DOHH2 (cell line): ENCODE results near the gene MACF1.

Experiments used
- H3F3A ChIP-seq: fragments of 200-600 bp; sonication (generic), shearing (Covaris generic); 2 replicates; pipeline ENCODE4 v1.6.0; 2016; ENCODE audit warnings: antibody characterized with exemption, mild to moderate bottlenecking; ENCODE audit not compliant: control insufficient read depth, insufficient read depth
- H3K27ac ChIP-seq: fragments of 200-600 bp; sonication (generic); 2 replicates; pipeline ENCODE4 v1.5.1; 2014; ENCODE audit warnings: low read depth, mild to moderate bottlenecking, low read length, moderate library complexity
- H3K27me3 ChIP-seq: fragments of 200-600 bp; sonication (generic); 2 replicates; pipeline ENCODE4 v1.6.1; 2014; ENCODE audit warnings: mild to moderate bottlenecking, low read length, mixed read lengths; ENCODE audit not compliant: control insufficient read depth
- H3K36me3 ChIP-seq: fragments of 200-600 bp; sonication (generic); 2 replicates; pipeline ENCODE4 v1.6.1; 2014; ENCODE audit warnings: mild to moderate bottlenecking, low read length, moderate library complexity, mixed read lengths; ENCODE audit not compliant: control insufficient read depth
- H3K4me1 ChIP-seq: fragments of 200-600 bp; sonication (generic); 2 replicates; pipeline ENCODE4 v1.6.1; 2014; ENCODE audit warnings: mild to moderate bottlenecking, low read length, mixed read lengths; ENCODE audit not compliant: control insufficient read depth
- H3K4me2 ChIP-seq: fragments of 200-600 bp; sonication (generic); 2 replicates; pipeline ENCODE4 v1.6.0; 2014; ENCODE audit warnings: mild to moderate bottlenecking, low read length, moderate library complexity
- H3K4me3 ChIP-seq: fragments of 200-600 bp; sonication (generic); 2 replicates; pipeline ENCODE4 v1.5.1; 2014; ENCODE audit warnings: mild to moderate bottlenecking, low read length, mixed read lengths
- H3K79me2 ChIP-seq: fragments of 200-600 bp; sonication (generic); 2 replicates; pipeline ENCODE4 v1.6.1; 2014; ENCODE audit warnings: mild to moderate bottlenecking, low read length, mixed read lengths; ENCODE audit not compliant: control insufficient read depth
- H3K9me2 ChIP-seq: fragments of 200-600 bp; sonication (generic); replicated peaks from 2 replicates; pipeline ENCODE4 v1.6.1; 2014; ENCODE audit warnings: mild to moderate bottlenecking, low read length, mixed read lengths; ENCODE audit not compliant: control insufficient read depth
- H3K9me3 ChIP-seq: fragments of 200-600 bp; sonication (generic); 2 replicates; pipeline ENCODE4 v1.6.1; 2014; ENCODE audit warnings: antibody characterized with exemption, low read length, mixed read lengths; ENCODE audit not compliant: control insufficient read depth, insufficient read depth
- H4K20me1 ChIP-seq: fragments of 200-600 bp; sonication (generic); 2 replicates; pipeline ENCODE4 v1.6.0; 2014; ENCODE audit warnings: low read depth, mild to moderate bottlenecking, antibody characterized with exemption, low read length, moderate library complexity; ENCODE audit not compliant: control insufficient read depth, insufficient read depth
- CTCF ChIP-seq: fragments of 200-600 bp; sonication (generic); IDR thresholded peaks from one replicate; pipeline ENCODE4 v1.5.1; 2014; ENCODE audit warnings: antibody characterized with exemption, mild to moderate bottlenecking, low read depth, low read length; ENCODE audit not compliant: poor library complexity, severe bottlenecking
- EZH2phosphoT487 ChIP-seq: fragments of 200-600 bp; sonication (generic); IDR thresholded peaks from 2 replicates; pipeline ENCODE4 v1.6.1; 2017; ENCODE audit warnings: borderline replicate concordance, mild to moderate bottlenecking, antibody characterized with exemption, low read length, moderate library complexity, mixed read lengths

Gene MACF1

GRCh38 chr1:39396671-39397070 lies 192.2 kb downstream of the MACF1 start:
- TF ChIP-seq EZH2phosphoT487 = no peak
- H4K20me1 ChIP-seq = no peaks in the 10 kb centered on the region
- H3K36me3 ChIP-seq = no peaks in the 10 kb centered on the region
- H3K4me1 ChIP-seq = peaks cover 36% of the 10 kb centered on the region
- no peaks in the 10 kb centered on the region for H3K27me3 ChIP-seq
- H3K79me2 ChIP-seq = peaks cover 3% of the 10 kb centered on the region; the same call in 1 of the 2 replicates
- H3F3A ChIP-seq = no peaks in the 10 kb centered on the region
- H3K4me2 ChIP-seq = no peak overlapping the region
- H3K9me3 ChIP-seq = no peaks in the 10 kb centered on the region
- H3K9me2 ChIP-seq = no peaks in the 10 kb centered on the region
- no peak overlapping the region for H3K27ac ChIP-seq
- H3K4me3 ChIP-seq = no peak overlapping the region

- H3K9me3 ChIP-seq = no peaks in the 10 kb centered on the region
- no peaks in the 10 kb centered on the region for H3K9me2 ChIP-seq
- H3K36me3 ChIP-seq = no peaks in the 10 kb centered on the region
- H3K27ac ChIP-seq = no peak overlapping the region
- TF ChIP-seq CTCF (no peak), EZH2phosphoT487 (no peak)
- peaks cover 3% of the 10 kb centered on the region; the same call in 1 of the 2 replicates for H3K79me2 ChIP-seq
- H4K20me1 ChIP-seq = no peaks in the 10 kb centered on the region
- no peak overlapping the region for H3K4me2 ChIP-seq
- H3K4me1 ChIP-seq = peaks cover 36% of the 10 kb centered on the region
- H3K4me3 ChIP-seq = no peak overlapping the region
- no peaks in the 10 kb centered on the region for H3F3A ChIP-seq
- no peaks in the 10 kb centered on the region for H3K27me3 ChIP-seq
These were observed 193.0 kb downstream of the MACF1 start for GRCh38 chr1:39397487-39397886.

- Histone ChIP-seq H3K27ac (no peak overlapping the region), H3K4me2 (peak overlapping the region; percentile 46), H3K36me3 (no peaks in the 10 kb centered on the region), H3K9me3 (no peaks in the 10 kb centered on the region), H4K20me1 (no peaks in the 10 kb centered on the region), H3K9me2 (no peaks in the 10 kb centered on the region), H3K79me2 (peaks cover 3% of the 10 kb centered on the region; the same call in 1 of the 2 replicates), H3K4me1 (peaks cover 36% of the 10 kb centered on the region), H3K4me3 (peak overlapping the region; percentile 41; the same call in 1 of the 2 replicates), H3F3A (no peaks in the 10 kb centered on the region), H3K27me3 (no peaks in the 10 kb centered on the region)
- TF ChIP-seq EZH2phosphoT487 (no peak), CTCF (no peak)
These were observed 194.0 kb downstream of the MACF1 start for GRCh38 chr1:39398278-39399021.

GRCh38 chr1:39401106-39401505 lies 196.6 kb downstream of the MACF1 start:
- Histone ChIP-seq H3K36me3 (no peaks in the 10 kb centered on the region), H4K20me1 (peaks cover 4% of the 10 kb centered on the region; the same call in 1 of the 2 replicates), H3K9me2 (no peaks in the 10 kb centered on the region), H3K27ac (no peak overlapping the region), H3K4me3 (no peak overlapping the region), H3K4me1 (peaks cover 17% of the 10 kb centered on the region), H3F3A (no peaks in the 10 kb centered on the region), H3K27me3 (no peaks in the 10 kb centered on the region), H3K9me3 (no peaks in the 10 kb centered on the region), H3K79me2 (peaks cover 3% of the 10 kb centered on the region; the same call in 1 of the 2 replicates), H3K4me2 (no peak overlapping the region)
- TF ChIP-seq EZH2phosphoT487 = no peak
- no peak for TF ChIP-seq CTCF
